ENCODE results near the gene COL25A1.
"Not testable (repeated sequence)": the region's sequence is repeated elsewhere in the genome, so short reads cannot be mapped to it uniquely, and the experiment has no call there.

COL25A1 gene

DNA sequence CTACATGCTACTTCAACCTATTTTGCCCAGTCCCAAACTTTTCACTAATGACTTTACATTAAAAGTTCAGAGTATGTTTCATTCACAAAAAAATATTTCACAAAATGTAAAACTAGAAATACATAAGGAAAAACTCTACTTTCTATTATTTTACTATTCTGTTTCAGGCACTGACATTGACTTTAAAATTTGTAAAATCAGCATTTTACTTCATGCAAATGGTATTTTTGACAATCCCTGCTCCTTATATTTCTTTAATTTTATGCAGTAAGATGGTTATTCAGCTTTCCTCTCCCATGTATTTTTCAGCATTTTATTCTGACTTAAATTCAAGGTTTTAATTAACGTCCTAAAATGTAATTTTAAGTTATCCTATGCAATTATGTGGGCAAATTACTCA lies 178.5 kb downstream of the COL25A1 start:
- no peak for DNase-seq (ENCODE audit: low spot score)

DNA sequence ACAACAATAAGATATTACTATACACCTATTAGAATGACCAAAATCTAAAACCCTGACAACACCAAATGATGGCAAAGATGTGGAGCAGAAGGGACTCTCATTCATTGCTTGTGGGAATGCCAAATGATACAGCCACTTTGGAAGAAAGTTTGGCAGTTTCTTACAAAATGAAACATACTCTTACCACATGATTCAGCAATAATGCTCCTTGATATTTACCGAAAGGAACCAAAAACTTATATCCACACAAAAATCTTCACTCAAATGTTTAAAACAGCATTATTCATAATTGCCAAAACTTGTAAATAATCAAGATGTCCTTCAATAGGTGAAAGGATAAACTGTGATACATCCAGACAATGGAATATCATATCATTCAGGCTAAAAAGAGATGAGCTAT lies 180.9 kb downstream of the COL25A1 start:
- no peak for DNase-seq (ENCODE audit: low spot score)

DNA sequence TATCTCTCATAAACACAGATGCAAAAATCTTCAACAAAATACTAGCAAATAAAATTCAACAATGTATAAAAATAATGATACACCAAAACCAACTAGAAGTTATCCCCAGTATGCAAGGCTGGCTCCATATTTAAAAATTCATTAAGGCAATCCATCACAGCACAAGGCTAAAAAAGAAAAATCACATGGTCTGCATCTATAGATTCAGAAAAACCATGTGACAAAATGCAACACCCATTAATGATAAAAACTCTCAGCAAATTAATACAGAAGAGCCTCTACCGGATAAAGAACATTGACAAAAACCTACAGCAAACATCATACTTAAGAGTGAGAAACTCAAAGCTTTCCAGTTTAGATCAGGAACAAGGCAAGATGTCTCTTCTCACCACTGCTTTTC lies 182.6 kb downstream of the COL25A1 start:
- no peak for DNase-seq (ENCODE audit: low spot score)

GRCh38 chr4:109118635-109119034 lies 183.8 kb downstream of the COL25A1 start:
- DNase-seq (ENCODE audit: low spot score), result no peak

GRCh38 chr4:109114501-109114900 lies 188.0 kb downstream of the COL25A1 start:
- DNase-seq (ENCODE audit: low spot score), result no peak

- no peak for DNase-seq (ENCODE audit: low spot score)
Measured at GRCh38 chr4:109113521-109113920, 188.9 kb downstream of the COL25A1 start.

- DNase-seq (ENCODE audit: low spot score), result no peak
Measured at GRCh38 chr4:109111031-109111430, 191.4 kb downstream of the COL25A1 start.

- DNase-seq (ENCODE audit: low spot score), result not testable (repeated sequence)
Measured at GRCh38 chr4:109108215-109108614, 194.2 kb downstream of the COL25A1 start.

- no peak for DNase-seq (ENCODE audit: low spot score)
Measured at GRCh38 chr4:109094056-109094455, 208.4 kb downstream of the COL25A1 start.

DNA sequence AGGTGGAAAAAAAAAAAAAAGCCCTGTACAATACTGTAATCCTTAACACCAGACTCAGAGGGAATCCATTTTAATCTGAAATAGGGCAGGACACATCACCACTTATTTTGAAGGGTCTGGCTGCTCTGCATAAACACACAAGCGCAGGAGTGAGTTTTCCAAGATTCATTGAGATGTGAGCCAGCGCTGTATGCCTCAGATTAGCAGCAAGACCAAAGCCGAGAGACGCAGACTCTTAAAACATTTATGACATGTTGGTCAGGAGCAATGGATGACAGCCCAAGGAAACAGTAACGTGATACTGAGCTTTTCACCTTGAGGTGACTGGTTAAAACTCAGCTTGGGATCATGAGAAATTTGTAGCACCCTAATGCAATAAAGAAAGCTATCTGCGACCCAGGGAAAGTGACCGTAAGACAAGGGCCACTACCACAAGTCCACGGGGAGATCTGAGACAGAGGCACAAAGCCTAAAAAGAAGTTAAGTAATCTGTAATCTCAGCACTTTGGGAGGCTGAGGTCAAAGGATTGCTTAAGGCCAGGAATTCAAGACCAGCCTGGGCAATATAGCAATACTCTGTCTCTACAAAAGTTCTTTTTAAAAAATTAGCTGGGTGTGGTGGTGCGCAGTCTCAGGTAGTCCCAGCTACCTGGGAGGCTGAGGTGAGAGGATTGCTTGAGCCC lies 210.6 kb downstream of the COL25A1 start:
- no peak for DNase-seq (ENCODE audit: low spot score)

DNA sequence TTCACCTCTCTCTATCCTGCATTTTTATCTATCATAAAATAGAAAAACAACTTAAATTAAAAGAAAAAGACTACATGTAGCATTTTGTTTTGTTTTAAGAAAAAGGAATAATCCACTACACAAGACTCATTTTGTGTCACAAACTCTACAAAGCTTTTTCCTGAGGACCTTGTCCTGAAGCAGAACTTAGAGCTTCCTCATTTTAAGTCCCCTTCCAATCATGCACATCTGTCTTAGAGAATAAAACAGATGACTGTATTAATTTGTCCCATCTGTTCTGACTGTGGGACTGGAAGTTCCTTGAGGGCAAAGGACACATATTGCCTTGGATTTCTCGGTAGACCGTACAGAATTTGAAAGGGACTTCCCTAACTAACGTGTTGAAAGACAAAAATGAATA lies 218.5 kb downstream of the COL25A1 start:
- DNase-seq (ENCODE audit: low spot score), result no peak

- DNase-seq (ENCODE audit: low spot score), result no peak
Measured at GRCh38 chr4:109079731-109080130, 222.7 kb downstream of the COL25A1 start.

GRCh38 chr4:109079201-109079600 lies 223.3 kb downstream of the COL25A1 start:
- DNase-seq (ENCODE audit: low spot score), result no peak

DNA sequence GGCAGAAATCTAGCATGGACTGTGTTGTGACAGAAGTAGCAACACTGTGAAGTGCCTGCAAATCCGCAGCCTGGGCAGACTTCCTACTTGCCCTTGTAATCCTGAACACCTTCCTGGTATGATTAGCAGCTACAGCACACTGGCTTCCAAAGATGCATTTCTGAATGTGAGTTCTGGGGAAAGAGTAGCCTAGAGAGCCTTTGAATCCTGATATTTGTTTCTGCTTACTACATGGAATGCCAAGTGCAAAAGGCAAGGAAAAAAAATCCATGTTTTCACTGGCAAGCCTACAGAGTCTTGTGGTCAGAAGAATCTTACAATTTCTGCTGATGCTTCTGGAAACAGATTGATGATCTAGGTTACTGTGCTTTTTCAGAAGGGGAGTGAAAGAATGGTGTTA lies 223.7 kb downstream of the COL25A1 start:
- no peak for DNase-seq (ENCODE audit: low spot score)

- no peak for DNase-seq (ENCODE audit: low spot score)
Measured at GRCh38 chr4:109077505-109077904, 225.0 kb downstream of the COL25A1 start.

DNA sequence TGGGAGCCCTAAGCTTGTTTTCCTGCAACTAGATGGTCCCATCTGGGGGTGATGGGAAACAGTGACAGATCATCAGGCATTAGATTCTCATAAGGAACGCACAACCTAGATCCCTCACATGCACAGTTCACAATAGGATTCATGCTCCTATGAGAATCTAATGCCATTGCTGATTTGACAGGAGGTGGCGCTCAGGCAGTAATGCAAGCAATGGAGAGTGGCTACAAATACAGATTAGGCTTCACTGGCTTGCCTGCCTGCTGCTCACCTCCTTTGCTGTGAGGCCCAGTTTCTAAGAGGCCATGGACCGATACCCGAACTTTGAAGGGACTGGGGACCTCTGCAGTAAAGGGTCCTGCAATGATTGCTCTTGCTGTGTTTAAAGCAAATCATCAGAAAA lies 225.7 kb downstream of the COL25A1 start:
- DNase-seq (ENCODE audit: low spot score), result not testable (repeated sequence)

DNA sequence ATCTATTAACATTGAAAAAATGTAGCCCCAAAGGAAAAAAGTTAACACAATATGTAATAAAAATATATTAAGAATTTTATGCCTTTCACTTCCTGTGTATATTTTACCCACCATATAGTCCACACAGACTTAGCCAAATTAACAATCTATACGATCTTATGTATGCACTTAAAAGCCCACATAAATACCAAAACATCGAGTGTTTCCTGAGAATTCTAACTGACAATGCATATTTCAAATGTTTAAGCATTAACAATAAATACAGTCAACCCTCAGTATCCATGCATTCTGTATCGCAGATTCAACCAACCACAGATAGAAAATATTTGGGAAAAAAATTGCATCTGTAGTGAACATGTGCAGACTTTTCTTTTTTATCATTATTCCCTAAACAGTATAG lies 226.8 kb downstream of the COL25A1 start:
- DNase-seq (ENCODE audit: low spot score), result no peak

DNA sequence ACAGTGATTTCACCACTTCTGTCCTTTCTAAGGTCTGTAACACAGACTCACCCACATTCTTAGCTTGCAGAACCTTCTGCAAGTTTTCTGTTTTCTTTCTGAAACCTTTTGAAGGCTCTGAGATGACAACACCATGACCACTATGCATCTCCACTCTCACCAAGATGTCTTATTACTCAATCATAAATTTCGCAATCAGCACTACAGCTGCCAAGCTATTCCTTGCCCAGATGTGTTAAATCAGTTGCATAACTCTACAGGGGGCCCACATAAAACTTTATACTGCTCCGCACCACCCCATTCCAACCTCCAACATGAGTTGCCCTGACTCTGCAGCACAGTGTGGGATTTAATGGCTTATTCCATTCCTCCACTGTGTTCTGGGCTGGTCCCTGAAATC lies 229.9 kb downstream of the COL25A1 start:
- DNase-seq (ENCODE audit: low spot score), result no peak

GRCh38 chr4:109070677-109071076 lies 231.8 kb downstream of the COL25A1 start:
- not testable (repeated sequence) for DNase-seq (ENCODE audit: low spot score)

- DNase-seq (ENCODE audit: low spot score), result no peak
Measured at GRCh38 chr4:109067508-109068235, 234.8 kb downstream of the COL25A1 start.

GRCh38 chr4:109065006-109065405 lies 237.5 kb downstream of the COL25A1 start:
- no peak for DNase-seq (ENCODE audit: low spot score)

GRCh38 chr4:109053257-109053656 lies 249.2 kb downstream of the COL25A1 start:
- DNase-seq (ENCODE audit: low spot score), result no peak

DNA sequence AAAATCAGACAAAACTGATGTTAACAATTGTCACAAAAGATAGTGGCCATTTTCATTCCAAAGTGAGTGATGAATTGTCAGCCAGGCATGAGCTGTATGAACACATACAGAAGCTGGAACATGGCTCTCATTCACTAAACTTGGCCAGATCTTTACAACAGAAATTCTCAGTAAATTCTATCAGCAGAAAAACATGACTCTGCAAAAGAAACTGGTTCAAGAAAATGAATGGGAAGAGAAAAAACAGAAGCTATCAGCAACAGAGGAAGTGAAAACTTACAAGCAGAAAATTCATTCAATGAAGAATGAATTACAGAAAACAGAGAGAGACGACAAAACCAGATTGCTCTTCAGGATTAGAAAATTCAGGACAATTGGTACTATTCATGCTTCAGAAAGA lies 249.6 kb downstream of the COL25A1 start:
- no peak for DNase-seq (ENCODE audit: low spot score)

GRCh38 chr4:109051054-109051453 lies 251.4 kb downstream of the COL25A1 start:
- no peak for DNase-seq (ENCODE audit: low spot score)

Measured in HuH-7.5 (cell line).